AML-193 (cell line): Measurements from ENCODE around the gene ZFP62.

Experiments
- DNase-seq, 2 experiments: peaks; one replicate each; lab custom pipeline; 2025; lab: John Stamatoyannopoulos, UW

Gene ZFP62

DNA sequence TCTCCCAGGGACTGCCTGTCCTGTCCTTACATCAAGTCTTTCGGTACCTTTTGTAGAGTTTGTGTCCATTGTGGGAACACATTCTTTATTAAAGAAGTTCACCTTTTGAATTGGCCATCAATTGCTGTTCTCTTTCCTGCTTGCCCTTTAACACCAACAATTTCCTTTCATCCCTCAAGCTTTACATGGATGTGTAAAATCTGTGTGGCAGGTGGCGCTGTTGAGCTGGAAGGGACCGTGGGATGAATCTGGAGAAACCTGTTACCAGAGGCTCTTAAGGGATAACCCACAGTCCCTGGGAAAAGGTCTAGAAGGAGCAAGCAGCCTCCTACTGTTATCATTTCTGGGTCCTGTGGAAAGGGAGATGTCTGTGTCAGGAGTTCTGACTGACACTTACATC lies 7.9 kb upstream of the ZFP62 start:
- peak; percentile 61 to 66 for DNase-seq

DNA sequence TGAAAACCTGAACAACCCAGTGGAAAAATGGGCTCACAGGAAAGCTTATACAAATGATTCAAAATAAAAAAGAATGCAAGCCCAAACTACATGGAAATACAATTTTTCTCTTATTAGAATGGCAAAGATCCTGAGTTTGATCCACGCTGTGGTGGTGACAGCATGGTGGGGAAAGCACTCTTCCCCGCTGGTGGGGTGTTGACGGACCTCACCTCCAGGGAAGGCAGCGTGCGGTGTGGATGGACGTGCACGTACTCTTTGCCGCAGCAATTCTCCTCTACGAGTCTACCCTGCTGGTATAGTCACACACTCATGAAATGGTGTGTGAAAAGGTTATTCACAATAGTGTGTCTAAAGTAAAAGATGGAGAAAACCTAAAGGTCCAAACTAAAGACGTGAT lies 5.9 kb upstream of the ZFP62 start:
- DNase-seq = no peak

DNA sequence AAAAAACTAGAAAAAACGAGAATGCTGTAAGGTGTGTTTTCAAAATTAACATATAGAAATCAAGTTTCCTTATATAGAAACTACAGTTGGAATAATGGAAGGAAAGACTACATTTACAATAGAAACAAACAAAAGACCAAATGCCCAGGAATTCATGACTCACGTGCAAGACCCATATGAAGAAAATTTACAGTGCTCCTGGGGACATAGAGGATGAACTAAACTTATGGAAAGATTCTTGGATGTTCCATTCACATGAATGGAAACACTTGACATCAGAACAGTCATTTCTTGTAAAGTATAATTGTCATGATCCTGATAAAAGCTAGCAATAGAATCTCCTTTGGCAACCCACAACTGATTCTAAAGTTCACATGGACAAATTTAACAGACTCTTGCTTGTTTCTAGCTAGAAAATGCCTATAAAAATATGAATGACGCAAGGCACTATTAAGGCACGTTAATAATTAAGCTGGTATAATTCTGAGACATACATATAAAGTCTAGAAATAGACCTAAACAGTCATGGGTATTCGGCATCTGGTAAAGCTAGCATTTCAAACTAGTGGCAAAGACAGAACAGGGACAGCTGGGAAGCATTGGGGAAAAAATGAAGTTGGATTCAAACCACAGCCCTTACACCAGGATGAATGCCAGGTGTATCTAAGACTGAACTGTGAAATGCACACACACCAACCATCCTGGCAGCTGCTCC lies 5.1 kb upstream of the ZFP62 start:
- no peak for DNase-seq

DNA sequence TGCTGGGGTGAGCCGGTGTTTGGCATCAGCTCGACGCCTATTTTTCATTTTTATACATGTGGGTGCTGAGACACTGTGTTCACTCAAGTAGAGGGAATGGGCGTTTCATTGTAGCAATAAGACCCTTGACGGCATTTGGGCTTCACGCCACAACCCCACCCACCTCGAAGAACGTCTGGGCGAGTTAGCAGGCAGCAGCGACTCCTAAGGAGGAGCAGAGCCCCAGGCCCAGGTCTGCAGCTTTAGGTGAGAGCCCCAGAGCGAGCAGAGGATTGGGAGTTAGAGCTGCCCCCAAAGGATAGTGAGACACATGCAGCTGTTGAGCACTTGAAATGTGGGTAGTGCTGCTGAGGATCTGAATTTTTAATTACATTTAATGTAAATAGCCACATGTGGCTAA lies 1.6 kb upstream of the ZFP62 start:
- DNase-seq = no peak

DNA sequence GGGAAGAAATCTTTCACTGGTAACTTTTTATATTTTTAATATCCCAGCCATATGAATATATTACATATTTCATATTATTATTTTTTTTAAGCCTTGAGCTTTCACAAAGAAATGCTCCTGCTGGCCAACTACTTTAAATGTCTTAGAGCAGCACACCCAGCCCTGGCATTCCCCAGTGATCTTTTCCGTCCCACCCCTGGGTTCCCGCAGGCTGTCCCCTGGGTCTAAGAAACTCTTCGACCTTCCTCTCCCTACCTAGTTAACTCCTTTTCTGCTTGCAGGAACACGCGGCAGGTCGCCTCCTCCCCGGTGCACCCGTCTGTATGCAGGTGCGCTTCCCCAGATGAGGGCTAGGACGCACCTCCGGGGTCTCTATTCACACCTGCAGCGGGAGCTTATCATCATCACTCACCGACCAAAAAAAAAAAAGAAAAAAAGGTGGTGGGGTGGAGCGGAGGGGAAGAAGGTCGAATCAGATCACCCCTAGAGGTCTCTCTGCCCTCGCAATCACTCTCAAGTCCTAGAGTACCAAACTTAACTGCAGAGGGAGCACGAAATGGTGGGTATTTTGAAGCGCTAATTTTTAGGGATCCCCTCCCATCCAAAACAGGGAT lies 696 bp downstream of the ZFP62 start:
- DNase-seq = peak; percentile 45 to 57

DNA sequence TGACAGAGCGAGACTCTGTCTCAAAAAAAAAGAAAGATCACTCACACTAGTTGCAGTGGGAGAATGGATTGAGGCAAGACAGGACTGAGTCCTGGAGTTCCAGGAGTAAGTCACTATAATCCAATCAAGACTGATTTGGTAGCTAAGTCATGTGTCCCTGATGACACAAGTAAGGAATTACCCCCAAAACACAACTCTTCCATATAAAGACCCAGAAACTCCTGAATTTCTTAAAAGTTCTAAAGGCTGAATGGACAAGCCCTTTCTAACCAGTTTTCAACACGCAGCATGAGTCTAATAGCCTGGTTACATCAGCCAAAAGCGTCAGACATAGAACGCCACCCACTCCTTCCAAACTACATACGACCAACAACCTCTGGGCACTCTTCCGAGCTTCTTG lies 2.5 kb downstream of the ZFP62 start:
- no peak for DNase-seq

DNA sequence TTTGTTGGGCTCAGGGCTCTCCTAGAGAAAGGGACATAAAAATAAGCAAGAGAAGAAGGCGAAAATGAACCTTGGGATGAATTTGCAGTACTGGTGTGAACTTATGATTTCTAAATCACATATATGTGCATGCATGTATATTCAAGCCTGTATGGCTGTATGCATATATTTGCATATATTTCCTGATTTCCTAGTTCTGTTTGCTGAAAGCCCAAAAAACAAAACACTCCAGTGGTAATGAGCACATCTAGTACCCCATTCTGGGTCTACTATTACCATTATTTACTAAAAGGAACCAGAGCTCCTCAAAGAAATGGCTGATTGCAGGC lies 7.3 kb downstream of the ZFP62 start:
- DNase-seq = no peak

DNA sequence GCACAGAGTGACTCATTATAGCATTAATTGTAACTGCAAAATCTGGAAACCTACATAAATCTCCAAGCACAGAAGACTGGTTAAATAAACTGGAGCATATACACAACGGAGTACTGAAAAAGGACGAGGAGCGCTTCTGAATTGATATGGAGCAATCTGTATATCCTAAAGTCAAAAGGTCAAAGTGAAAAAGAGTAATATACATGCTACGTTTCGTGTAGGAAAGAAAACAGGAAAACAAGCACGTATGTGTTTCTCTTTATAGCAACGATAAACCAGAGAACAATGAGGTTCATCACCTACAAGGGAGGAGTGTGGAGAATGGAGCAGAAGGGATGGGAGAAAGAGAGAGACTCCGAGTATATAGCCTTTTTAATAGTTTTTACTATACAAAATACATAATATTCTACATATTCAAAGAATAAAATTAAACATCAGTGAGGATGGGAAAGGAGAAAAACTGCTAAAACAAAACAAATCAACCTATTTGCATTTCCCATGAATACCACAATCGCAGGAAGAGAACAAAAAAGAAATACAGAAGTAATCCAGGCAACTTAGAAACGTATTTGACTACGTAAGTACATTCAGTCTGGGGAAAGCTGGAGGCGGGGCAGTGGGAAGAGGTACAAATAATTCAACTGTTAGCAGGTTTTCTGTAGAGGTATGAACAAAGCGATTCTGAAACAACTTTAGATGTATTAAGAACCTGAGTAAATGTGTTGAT lies 7.8 kb downstream of the ZFP62 start:
- no peak for DNase-seq

DNA sequence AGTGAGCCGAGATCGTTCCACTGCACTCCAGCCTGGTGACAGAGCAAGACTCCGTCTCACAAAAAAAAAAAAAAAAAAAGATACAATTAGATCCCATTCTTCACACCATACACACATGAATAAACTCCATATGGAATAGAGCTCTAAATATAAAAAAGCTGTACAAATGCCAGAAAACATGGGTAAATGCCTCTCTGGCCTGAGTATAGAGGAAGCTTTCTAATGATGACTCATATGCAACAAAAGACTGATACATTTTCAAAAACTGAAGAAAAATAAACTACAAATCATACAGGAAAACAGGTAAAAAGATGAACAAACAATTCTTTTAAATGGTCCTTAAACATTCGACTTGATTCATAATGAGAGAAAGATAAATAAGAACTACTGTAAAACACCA lies 8.6 kb downstream of the ZFP62 start:
- DNase-seq = no peak

DNA sequence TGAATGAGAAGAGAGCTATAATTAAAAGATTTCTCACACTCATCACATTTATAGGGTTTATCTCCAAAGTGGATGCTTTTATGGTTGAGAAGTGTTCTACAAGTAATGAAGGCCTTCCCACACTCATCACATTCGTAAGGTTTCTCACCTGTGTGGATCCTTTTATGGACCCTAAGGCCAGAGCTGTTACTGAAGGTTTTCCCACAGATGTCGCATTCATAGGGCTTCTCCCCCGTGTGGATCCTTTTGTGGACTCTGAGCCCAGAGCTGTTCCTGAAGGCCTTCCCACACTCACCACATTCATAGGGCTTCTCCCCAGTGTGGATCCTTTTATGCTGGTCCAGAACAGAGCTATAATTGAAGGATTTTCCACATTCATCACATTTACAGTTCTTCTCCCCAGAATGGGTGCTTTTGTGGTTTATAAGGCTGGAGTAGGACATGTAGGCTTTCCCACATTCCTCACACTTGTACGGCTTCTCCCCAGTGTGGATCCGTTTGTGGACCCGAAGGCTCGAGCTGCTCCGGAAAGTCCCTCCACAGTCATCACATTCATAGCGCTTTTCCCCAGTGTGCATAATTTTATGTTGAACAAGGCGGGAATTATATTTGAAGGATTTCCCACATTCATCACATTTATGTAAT lies 10.5 kb downstream of the ZFP62 start:
- no peak for DNase-seq

DNA sequence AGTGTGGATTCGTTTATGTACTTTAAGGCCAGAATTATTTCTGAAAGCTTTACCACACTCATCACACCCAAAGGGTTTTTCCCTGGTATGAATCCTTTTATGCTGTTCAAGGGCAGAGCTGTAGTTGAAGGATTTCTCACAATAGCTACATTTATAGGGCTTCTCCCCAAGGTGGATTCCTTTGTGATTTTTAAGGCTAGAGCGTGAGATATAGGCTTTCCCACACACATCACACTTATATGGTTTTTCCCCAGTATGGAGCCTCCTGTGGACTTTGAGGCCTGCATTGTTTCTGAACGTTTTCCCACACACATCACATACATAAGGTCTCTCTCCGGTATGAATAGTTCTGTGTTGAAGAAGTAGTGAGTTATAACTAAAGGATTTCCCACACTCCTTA lies 11.2 kb downstream of the ZFP62 start:
- no peak for DNase-seq

DNA sequence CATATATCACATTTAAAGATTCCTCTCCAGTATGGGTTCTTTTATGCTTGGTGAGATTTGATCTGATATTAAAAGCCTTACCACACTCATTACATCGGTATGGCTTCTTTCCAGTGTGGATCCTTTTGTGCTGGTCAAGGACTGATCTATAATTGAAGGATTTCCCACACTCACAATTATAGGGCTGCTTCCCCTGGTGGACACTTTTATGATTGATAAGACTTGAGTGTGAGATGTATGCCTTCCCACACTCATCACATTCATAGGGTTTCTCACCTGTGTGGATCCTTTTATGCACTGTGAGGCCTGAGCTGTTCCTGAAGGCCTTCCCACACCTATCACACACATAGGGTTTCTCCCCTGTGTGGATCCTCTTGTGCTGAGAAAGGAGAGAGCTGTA lies 12.2 kb downstream of the ZFP62 start:
- no peak for DNase-seq

DNA sequence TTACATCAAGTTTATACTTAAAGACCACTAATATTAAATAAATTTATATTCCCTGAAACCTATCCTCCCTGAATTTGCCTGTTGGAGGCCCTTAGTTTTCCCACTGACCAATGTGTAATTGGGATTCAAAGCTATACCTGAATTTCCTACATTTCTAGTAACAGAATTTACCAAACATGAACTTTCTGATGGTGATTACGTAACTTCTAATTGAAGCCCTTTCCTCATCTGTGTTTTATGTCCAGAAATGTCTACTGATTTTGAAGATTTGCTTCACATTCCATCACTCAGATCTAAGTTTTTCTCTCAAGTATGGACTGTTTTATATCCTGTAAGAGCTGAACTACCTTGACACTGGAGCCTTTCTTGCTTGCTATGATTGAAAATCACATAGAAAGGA lies 12.8 kb downstream of the ZFP62 start:
- DNase-seq = no peak

DNA sequence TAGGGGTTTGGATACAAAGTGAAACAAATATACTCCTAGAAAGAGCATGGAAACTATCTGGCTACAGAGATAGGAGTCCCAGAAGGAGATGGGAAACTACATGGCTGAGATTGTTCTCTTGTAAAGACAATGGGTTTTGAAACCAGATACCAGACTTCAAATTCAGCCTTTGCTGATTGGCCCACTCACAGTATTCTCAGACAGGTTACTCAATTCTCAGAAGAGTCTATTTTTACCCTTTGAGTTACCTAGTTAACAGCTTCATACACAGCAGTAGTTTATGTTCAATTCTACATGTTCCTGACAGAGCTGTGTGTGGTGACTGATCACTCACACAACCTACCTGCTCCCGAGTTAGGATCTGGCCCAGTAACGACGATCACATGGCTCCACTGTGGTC lies 14.1 kb downstream of the ZFP62 start:
- DNase-seq = no peak

DNA sequence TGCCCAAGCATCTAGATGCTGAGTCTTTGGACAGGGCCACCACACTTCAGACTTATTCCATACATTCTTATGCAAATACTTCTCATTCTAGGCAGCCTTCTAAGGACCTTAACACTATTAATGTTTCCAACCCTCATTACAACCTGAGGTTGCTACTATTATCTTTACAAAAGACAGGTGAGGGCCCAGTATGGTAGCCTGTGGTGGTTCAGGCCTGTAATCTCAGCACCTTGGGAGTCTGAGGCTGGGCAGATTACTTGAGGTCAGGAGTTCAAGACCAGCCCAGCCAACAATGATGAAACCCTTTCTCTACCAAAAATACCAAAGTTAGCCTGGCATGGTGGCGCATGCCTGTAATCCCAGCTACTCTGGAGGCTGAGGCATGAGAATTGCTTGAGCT lies 16.2 kb downstream of the ZFP62 start:
- no peak for DNase-seq

DNA sequence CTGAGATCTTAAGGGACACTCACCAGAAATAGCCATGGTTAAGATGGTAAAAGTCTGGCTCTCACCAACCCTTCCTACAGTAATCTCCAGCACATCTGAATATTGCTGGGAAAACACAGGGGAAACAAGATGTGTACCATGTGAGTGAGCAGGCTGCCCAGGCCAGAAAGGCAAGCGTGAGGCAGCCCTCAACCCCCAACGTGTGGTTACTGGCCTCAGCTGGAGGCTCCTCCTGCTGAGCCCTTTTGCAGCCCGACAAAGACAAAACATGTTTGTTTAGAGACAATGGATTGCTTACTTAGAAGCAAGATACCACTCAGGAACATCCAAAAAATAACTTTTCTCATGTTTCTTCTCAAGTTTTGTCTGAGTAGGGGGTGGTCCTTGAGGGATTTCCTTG lies 16.6 kb downstream of the ZFP62 start:
- DNase-seq = no peak

DNA sequence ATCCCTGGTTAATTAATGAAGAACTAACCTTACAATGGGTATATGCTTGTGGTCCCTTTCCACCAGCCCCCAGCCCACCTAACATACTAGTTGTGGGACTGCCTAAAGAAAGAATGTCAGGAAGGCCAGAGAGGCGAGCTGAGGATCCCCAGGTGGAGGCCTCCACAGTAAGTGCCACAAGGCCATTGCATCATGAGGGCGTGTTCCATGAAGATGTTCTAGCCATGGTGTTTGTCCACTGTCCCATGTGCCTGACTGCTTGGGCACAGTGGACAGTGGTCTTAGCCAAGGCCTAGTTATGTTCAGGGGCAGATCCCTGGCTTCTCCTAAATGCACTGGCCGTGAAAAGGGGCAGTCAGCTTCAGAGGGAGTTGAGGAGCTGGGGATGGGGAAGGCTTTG lies 21.1 kb downstream of the ZFP62 start:
- DNase-seq = no peak

DNA sequence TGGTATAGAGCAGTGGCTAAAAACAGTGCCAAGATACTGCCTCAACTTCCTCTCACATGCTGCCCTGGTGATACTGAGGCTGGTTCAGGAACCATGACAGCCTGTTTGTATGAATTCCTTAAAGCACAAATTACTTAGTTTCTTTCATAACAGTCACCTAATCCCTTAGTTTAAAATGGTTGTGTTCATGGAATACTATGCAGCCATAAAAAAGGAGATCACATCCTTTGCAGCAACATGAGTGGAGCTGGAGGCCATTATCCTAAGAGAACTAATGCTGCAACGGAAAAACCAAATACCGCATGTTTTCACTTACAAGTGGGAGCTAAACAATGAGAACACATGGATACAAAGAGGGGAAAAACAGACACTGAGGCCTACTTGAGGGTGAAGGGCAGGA lies 21.8 kb downstream of the ZFP62 start:
- no peak for DNase-seq

DNA sequence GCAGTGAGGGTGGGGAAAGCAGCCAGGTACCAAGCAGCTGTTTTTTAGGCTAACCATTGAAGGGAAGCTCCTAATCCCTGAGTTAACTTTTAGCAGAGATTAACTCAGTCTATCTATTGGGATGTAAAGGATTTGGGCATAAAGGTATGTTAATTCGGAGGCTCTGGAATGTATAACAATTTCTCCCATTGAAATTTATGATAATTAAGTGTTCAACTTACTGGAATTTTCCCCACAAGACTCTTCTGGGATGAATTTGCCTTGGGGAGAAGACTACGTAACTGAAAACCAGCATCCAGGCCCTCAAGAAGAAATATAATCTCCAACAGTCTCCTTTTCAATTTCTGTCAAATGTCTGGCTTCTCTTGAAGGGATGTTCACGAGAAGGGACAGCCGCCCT lies 23.6 kb downstream of the ZFP62 start:
- no peak for DNase-seq

DNA sequence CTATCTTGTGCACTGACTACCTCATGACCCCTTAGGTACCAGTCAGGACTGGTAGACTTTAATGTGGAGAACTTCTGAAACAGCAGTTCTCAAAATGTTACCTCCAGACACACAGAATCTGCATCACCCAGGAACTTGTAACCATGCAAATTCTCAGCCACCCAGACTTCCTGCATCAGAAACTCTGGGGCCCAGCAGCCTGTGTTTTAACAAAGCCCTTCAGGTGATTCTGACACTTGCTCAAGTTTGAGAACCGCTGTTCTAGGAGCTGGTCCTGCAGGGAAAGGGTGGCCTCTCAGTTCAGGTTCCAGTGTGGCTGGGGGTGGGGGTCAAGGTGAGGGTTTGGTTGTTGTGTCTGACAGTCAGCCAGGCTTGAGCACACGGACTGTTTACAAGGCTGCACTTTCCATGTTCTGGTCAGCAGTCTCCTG lies 28.4 kb downstream of the ZFP62 start:
- no peak for DNase-seq

DNA sequence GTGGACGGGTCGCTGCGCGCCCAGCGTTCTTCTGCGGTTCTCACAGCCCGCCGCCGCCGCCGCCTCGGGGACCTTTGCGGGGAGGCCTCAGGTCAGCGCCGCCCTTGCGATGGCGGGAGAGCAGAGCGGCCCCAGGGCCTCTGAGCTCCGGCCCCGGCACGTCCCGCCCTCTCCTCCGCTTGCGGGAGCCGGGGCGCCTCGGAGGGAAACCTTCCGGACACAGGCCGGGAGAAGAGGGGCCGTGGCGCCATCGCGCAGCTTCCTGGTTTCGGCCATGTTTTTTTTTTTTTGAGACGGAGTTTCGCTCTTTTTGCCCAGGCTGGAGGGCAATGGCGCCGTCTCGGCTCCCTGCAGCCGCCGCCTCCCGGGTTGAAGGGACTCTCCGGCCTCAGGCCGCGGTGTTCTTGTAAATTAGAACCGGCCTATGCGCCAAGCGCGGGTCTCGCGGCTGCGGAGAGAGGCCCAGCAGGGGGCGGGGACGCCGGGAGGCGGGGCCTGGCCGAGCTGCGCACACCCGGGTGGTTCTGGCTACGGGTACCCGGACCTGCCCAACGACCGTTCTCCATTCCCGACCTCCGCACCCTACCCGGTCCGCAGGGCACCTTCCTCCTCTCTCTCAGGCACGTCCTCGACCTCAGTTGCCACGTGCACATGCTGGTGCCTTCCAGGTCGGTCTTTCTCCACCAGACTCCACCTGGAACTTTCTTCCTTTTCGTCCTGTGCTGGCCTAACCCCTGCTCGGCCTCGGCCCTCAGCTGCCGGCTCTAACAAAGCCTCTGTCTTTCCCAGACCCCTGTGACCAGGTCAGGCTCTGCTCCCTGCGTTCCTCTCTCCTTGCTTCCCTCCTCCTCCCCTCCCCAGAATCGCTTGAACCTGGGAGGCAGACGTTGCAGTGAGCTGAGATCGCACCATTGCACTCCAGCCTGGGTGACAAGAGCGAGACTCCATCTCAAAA lies 29.7 kb downstream of the ZFP62 start:
- DNase-seq = peak; percentile 51 to 57
